OCI-LY1 (cell line): ENCODE measurements around the gene SLC4A2.

Experiments used
- H2AFZ ChIP-seq: fragments of 200-600 bp; sonication (generic), shearing (Covaris generic); 2 replicates; pipeline ENCODE4 v1.6.0; 2014; ENCODE audit warnings: antibody characterized with exemption, mild to moderate bottlenecking, low read length
- H3F3A ChIP-seq: fragments of 200-600 bp; sonication (generic), shearing (Covaris generic); 2 replicates; pipeline ENCODE4 v1.6.0; 2014; ENCODE audit warnings: mild to moderate bottlenecking, antibody characterized with exemption, low read length, moderate library complexity; ENCODE audit not compliant: insufficient read depth
- H3K27ac ChIP-seq: fragments of 200-600 bp; sonication (generic); 2 replicates; pipeline ENCODE4 v1.5.1; 2014; ENCODE audit warnings: low read length, mixed run types, mild to moderate bottlenecking, low read depth; ENCODE audit not compliant: poor library complexity, severe bottlenecking
- H3K27me3 ChIP-seq: fragments of 200-600 bp; sonication (generic); 2 replicates; pipeline ENCODE4 v1.6.0; 2014; ENCODE audit warnings: antibody characterized with exemption, mild to moderate bottlenecking, low read length, moderate library complexity; ENCODE audit not compliant: insufficient read depth
- H3K36me3 ChIP-seq: fragments of 200-600 bp; sonication (generic); 2 replicates; pipeline ENCODE4 v1.6.1; 2014; ENCODE audit warnings: mild to moderate bottlenecking, antibody characterized with exemption, low read length, moderate library complexity, mixed read lengths; ENCODE audit not compliant: insufficient read depth
- H3K4me1 ChIP-seq: fragments of 200-600 bp; sonication (generic); 2 replicates; pipeline ENCODE4 v1.5.1; 2014; ENCODE audit warnings: mild to moderate bottlenecking, low read length, moderate library complexity; ENCODE audit not compliant: insufficient read depth, severe bottlenecking
- H3K4me2 ChIP-seq: fragments of 200-600 bp; sonication (generic), shearing (Covaris generic); 2 replicates; pipeline ENCODE4 v1.6.1; 2014; ENCODE audit warnings: low read length
- H3K4me3 ChIP-seq: fragments of 200-600 bp; sonication (generic); 2 replicates; pipeline ENCODE4 v1.5.1; 2014; ENCODE audit warnings: low read length, low read depth, mild to moderate bottlenecking, mixed read lengths; ENCODE audit not compliant: poor library complexity, severe bottlenecking
- H3K79me2 ChIP-seq: fragments of 200-600 bp; shearing (Covaris generic); 2 replicates; pipeline ENCODE4 v1.6.1; 2016; ENCODE audit warnings: mixed run types, low read length, mixed read lengths; ENCODE audit not compliant: insufficient read depth
- H3K9ac ChIP-seq: fragments of 200-600 bp; sonication (generic), shearing (Covaris generic); 2 replicates; pipeline ENCODE4 v1.6.1; 2014; ENCODE audit warnings: mild to moderate bottlenecking, low read length, mixed read lengths
- H3K9me2 ChIP-seq: fragments of 200-600 bp; sonication (generic), shearing (Covaris generic); 2 replicates; pipeline ENCODE4 v1.6.1; 2014; ENCODE audit warnings: low read depth, mild to moderate bottlenecking, low read length, mixed read lengths
- H3K9me3 ChIP-seq: fragments of 200-600 bp; shearing (Covaris generic); 2 replicates; pipeline ENCODE4 v1.6.1; 2014; ENCODE audit warnings: low read length, mixed read lengths
- H4K20me1 ChIP-seq: fragments of 200-600 bp; sonication (generic), shearing (Covaris generic); 2 replicates; pipeline ENCODE4 v1.6.0; 2016; ENCODE audit warnings: mild to moderate bottlenecking, low read length; ENCODE audit not compliant: insufficient read depth
- CTCF ChIP-seq: fragments of 200-600 bp; sonication (generic), shearing (Covaris generic); IDR thresholded peaks from 2 replicates; pipeline ENCODE4 v1.5.1; 2017; ENCODE audit warnings: mild to moderate bottlenecking, antibody characterized with exemption, low read length, moderate library complexity, mixed read lengths
- EZH2 ChIP-seq: fragments of 200-600 bp; sonication (generic), shearing (Covaris generic); IDR thresholded peaks from 2 replicates; pipeline ENCODE4 v1.8.0; 2017; ENCODE audit warnings: borderline replicate concordance, mixed run types, mild to moderate bottlenecking, antibody characterized with exemption, low read length, moderate library complexity, mixed read lengths

Gene SLC4A2

DNA sequence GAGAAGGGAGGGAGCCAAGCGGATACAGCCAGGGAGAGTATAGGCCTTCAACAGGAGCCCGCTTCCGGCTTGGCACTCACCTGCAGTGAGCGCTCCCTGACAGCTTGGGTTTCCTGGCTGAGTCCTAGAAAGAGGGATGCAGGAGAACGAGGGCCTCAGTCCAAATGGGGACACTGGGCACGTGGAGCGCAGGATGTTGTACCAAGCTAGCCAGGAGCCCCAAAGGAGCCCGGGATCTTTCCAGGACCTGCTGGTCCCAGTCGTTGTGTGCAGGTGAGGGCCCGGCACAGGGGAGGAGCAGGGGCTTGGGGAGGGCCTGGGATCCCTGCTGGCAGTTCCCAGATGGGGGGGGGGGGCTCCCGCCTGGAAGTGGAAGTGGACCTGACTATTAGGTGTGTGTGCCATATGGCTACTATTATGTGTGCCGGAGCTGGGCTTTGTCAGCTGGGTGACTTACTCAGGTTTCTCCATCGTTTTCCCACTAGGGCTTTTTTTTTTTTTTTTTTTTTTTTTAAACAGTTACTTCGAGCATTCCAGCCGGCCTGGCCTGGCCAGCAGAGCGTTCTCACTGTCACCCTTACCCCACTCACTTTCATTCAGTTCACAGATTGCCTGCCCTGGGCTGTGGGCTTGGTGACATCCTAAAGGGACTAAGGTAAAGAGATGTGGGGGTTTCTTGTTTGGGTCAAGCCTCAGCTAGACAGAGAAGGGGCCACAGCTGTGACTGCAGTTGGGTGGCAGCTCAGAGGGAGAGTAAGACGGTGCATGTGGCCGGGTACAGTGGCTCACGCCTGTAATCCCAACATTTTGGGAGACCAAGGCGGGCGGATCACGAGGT, 30.7 kb downstream of the SLC4A2 start:
- peaks cover 18% of the 10 kb centered on the region for H3K4me1 ChIP-seq
- H3K4me3 ChIP-seq: no peak overlapping the region
- no peaks in the 10 kb centered on the region for H3K79me2 ChIP-seq
- H3K27ac ChIP-seq: no peak overlapping the region
- H3F3A ChIP-seq: no peaks in the 10 kb centered on the region; the same call in 1 of the 2 replicates
- H2AFZ ChIP-seq: no peak overlapping the region
- no peaks in the 10 kb centered on the region for H3K9me3 ChIP-seq
- peaks cover 16% of the 10 kb centered on the region for H3K27me3 ChIP-seq
- H3K36me3 ChIP-seq: no peaks in the 10 kb centered on the region
- H3K4me2 ChIP-seq: no peak overlapping the region
- TF ChIP-seq EZH2: no peak
- no peak for TF ChIP-seq CTCF
- H4K20me1 ChIP-seq: no peaks in the 10 kb centered on the region
- no peaks in the 10 kb centered on the region for H3K9me2 ChIP-seq
- no peak overlapping the region for H3K9ac ChIP-seq

- no peak overlapping the region for H3K9ac ChIP-seq
- H3K4me1 ChIP-seq: peaks cover 12% of the 10 kb centered on the region
- H3F3A ChIP-seq: no peaks in the 10 kb centered on the region; the same call in 1 of the 2 replicates
- no peaks in the 10 kb centered on the region for H3K79me2 ChIP-seq
- no peaks in the 10 kb centered on the region for H3K36me3 ChIP-seq
- no peak overlapping the region for H2AFZ ChIP-seq
- H3K9me3 ChIP-seq: no peaks in the 10 kb centered on the region
- H3K4me3 ChIP-seq: no peak overlapping the region
- no peaks in the 10 kb centered on the region for H4K20me1 ChIP-seq
- H3K27me3 ChIP-seq: peaks cover 11% of the 10 kb centered on the region
- no peak for TF ChIP-seq EZH2
- TF ChIP-seq CTCF: no peak
- no peaks in the 10 kb centered on the region for H3K9me2 ChIP-seq
- H3K4me2 ChIP-seq: no peak overlapping the region
- no peak overlapping the region for H3K27ac ChIP-seq
Observed at GRCh38 chr7:151091003-151091402, 31.6 kb downstream of the SLC4A2 start.

DNA sequence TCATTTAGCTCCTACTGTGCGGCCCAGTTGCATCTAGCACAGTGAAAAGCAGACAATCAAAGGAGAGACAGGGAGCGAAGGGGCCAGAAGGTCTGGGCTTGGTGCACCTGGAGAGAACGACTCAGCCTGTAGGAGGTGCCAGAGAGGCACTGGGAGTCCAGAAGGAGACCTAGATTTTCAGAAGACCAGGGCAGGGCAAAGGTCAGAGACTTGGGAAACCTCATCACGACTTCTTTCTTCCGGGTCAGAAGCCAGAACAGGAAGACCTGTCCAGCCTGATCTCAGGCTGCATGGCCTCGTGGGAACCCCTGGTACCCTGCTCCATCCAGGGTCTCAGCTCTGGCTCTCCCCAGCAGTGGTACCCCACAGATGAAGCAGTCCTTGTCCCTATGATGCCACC, 32.0 kb downstream of the SLC4A2 start:
- H3K79me2 ChIP-seq: no peaks in the 10 kb centered on the region
- no peak overlapping the region for H3K9ac ChIP-seq
- no peaks in the 10 kb centered on the region; the same call in 1 of the 2 replicates for H3F3A ChIP-seq
- H3K27me3 ChIP-seq: peaks cover 11% of the 10 kb centered on the region
- no peaks in the 10 kb centered on the region for H3K9me3 ChIP-seq
- H3K4me1 ChIP-seq: peaks cover 16% of the 10 kb centered on the region
- no peak overlapping the region for H2AFZ ChIP-seq
- H3K4me3 ChIP-seq: no peak overlapping the region
- H3K9me2 ChIP-seq: no peaks in the 10 kb centered on the region
- no peaks in the 10 kb centered on the region for H3K36me3 ChIP-seq
- no peak overlapping the region for H3K4me2 ChIP-seq
- TF ChIP-seq EZH2 (no peak), CTCF (peak; percentile 88)
- no peaks in the 10 kb centered on the region for H4K20me1 ChIP-seq
- H3K27ac ChIP-seq: no peak overlapping the region
